Esophagus muscularis mucosa (tissue), 3 donors: ENCODE data around the gene IRX4.

Experiments
- POLR2AphosphoS5 ChIP-seq, 2 donors: sonication (generic); formaldehyde crosslinking; IDR thresholded peaks; one replicate each; pipeline ENCODE4 v1.6.1; 2017; ENCODE audit warnings: antibody characterized with exemption in 2 of 2
- TF ChIP-seq, protein P1 (sequence below), 3 experiments: fragments of 200-600 bp in 2 of 3; fragments of 450-650 bp in 1 of 3; sonication (generic) in 2 of 3; IDR thresholded peaks; one replicate each; pipeline ENCODE4 v1.5.1; 2017 to 2019; ENCODE audit warnings: antibody characterized with exemption in 3 of 3, mild to moderate bottlenecking in 2 of 3, moderate library complexity in 1 of 3

DNA sequence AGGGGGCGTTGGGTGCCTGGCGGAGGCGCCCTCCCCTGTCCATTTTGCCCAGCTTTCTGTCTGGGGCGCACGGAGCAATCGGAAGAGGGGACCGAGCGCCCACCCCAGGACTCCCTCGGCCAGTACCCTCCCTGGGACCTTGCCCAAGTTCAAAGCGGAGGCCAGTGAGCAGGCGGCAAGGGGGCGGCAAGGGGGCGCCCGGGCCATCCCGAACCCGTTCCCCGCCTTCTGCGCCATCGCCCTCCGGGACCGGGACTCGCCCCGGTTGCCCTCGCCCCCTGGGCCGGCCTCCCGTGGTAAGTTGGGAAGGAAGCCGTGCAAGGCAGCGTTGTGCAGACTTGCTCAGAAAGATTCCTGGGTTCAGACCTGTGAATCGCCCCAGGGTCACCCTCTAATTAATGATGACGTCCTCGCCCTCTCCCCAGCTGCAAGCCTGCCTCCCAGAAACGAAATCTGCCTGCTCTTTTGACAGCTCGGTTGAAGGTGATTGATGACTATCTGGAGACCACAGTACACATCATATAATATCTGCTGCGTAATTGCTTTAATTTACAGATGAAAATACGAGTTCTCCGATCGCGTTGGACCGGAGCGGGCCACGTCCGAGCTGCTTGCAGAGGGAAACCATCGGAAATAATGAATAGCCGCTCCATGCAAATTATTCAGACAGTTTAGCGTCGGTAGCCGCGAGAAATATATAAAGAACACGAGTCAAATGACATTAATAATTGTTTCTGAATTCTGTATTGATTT is 1.4 kb upstream of the IRX4 start:
- no peak for TF ChIP-seq POLR2AphosphoS5 (IDR thresholded peaks at IDR 0.05)
- TF ChIP-seq, protein P1, sequence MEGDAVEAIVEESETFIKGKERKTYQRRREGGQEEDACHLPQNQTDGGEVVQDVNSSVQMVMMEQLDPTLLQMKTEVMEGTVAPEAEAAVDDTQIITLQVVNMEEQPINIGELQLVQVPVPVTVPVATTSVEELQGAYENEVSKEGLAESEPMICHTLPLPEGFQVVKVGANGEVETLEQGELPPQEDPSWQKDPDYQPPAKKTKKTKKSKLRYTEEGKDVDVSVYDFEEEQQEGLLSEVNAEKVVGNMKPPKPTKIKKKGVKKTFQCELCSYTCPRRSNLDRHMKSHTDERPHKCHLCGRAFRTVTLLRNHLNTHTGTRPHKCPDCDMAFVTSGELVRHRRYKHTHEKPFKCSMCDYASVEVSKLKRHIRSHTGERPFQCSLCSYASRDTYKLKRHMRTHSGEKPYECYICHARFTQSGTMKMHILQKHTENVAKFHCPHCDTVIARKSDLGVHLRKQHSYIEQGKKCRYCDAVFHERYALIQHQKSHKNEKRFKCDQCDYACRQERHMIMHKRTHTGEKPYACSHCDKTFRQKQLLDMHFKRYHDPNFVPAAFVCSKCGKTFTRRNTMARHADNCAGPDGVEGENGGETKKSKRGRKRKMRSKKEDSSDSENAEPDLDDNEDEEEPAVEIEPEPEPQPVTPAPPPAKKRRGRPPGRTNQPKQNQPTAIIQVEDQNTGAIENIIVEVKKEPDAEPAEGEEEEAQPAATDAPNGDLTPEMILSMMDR (IDR thresholded peaks at IDR 0.05): no peak
